Thyroid gland (tissue), 4 donors: ENCODE results near the gene TRIOBP.

ENCODE experiments used
- CTCF ChIP-seq, 6 experiments: fragments of 200-600 bp in 3 of 6; fragments of 450-650 bp in 3 of 6; sonication (generic) in 3 of 6; IDR thresholded peaks; one replicate each; pipeline ENCODE4 v1.5.1; 2016 to 2019; ENCODE audit warnings: antibody characterized with exemption in 6 of 6, mild to moderate bottlenecking in 2 of 6, inconsistent platforms in 1 of 6, moderate library complexity in 1 of 6
- POLR2A ChIP-seq, 2 donors: fragments of 450-650 bp; IDR thresholded peaks; one replicate each; pipeline ENCODE4 v1.6.1; 2017; ENCODE audit warnings: antibody characterized with exemption in 2 of 2, mild to moderate bottlenecking in 2 of 2, moderate library complexity in 1 of 2

- TF ChIP-seq CTCF (IDR thresholded peaks at IDR 0.05): no peak
- no peak for TF ChIP-seq POLR2A (IDR thresholded peaks at IDR 0.05)
These were observed 66.2 kb downstream of the TRIOBP start for GRCh38 chr22:37763012-37763411.
